Trophoblast cell (in vitro differentiated cells and primary cell): ENCODE measurements around the gene P4HTM.
A peak's percentile ranks its signal among the peaks of the same experiment; 100 is the strongest.
"Not testable (repeated sequence)": the region's sequence is repeated elsewhere in the genome, so short reads cannot be mapped to it uniquely, and the experiment has no call there.

Source experiments
- DNase-seq, 2 donors: peaks; one replicate each; pipeline ENCODE4 v3.0.0-alpha.2; 2016
- H2AFZ ChIP-seq: 2 replicates; pipeline ENCODE4 v1.6.1; 2013; ENCODE audit warnings: low read length, moderate library complexity, mild to moderate bottlenecking; ENCODE audit not compliant: insufficient read depth, poor library complexity
- H2AK5ac ChIP-seq: 2 replicates; pipeline ENCODE4 v1.6.1; 2013; ENCODE audit warnings: mild to moderate bottlenecking, low read length
- H2BK120ac ChIP-seq: 2 replicates; pipeline ENCODE4 v1.6.1; 2013; ENCODE audit warnings: low read length, mild to moderate bottlenecking, moderate library complexity; ENCODE audit not compliant: insufficient read depth, poor library complexity
- H2BK12ac ChIP-seq: 2 replicates; pipeline ENCODE4 v1.6.1; 2013; ENCODE audit warnings: mild to moderate bottlenecking, low read length, moderate library complexity
- H2BK5ac ChIP-seq: 2 replicates; pipeline ENCODE4 v1.6.1; 2013; ENCODE audit warnings: low read length, low read depth, moderate library complexity, mild to moderate bottlenecking; ENCODE audit not compliant: poor library complexity
- H3K14ac ChIP-seq: 2 replicates; pipeline ENCODE4 v1.6.1; 2013; ENCODE audit warnings: mild to moderate bottlenecking, low read length
- H3K18ac ChIP-seq: 2 replicates; pipeline ENCODE4 v1.6.1; 2013; ENCODE audit warnings: mild to moderate bottlenecking, low read length
- H3K23ac ChIP-seq: 2 replicates; pipeline ENCODE4 v1.6.1; 2013; ENCODE audit warnings: low read length
- H3K27ac ChIP-seq: 2 replicates; pipeline ENCODE4 v1.5.1; 2013; ENCODE audit warnings: low read depth, mild to moderate bottlenecking, inconsistent platforms, low read length, moderate library complexity
- H3K27me3 ChIP-seq: 2 replicates; pipeline ENCODE4 v1.6.1; 2013; ENCODE audit warnings: inconsistent platforms, mild to moderate bottlenecking, low read length, moderate library complexity; ENCODE audit not compliant: insufficient read depth
- H3K36me3 ChIP-seq, 2 experiments: 1 replicate in 1 of 2; 2 replicates in 1 of 2; pipeline ENCODE4 v1.6.1; 2013; ENCODE audit warnings: low read length in 2 of 2, mild to moderate bottlenecking in 2 of 2, moderate library complexity in 1 of 2; ENCODE audit not compliant: insufficient read depth in 2 of 2, control insufficient read depth in 1 of 2
- H3K4ac ChIP-seq: 2 replicates; pipeline ENCODE4 v1.6.1; 2013; ENCODE audit warnings: low read depth, mild to moderate bottlenecking, low read length, moderate library complexity
- H3K4me1 ChIP-seq, 2 experiments: 1 replicate in 1 of 2; 2 replicates in 1 of 2; pipeline ENCODE4 v1.6.1; 2013; ENCODE audit warnings: low read length in 2 of 2, mild to moderate bottlenecking in 2 of 2, moderate library complexity in 1 of 2; ENCODE audit not compliant: insufficient read depth in 2 of 2, control insufficient read depth in 1 of 2
- H3K4me2 ChIP-seq: 2 replicates; pipeline ENCODE4 v1.6.1; 2013; ENCODE audit warnings: inconsistent platforms, mild to moderate bottlenecking, low read length, moderate library complexity
- H3K4me3 ChIP-seq: 2 replicates; pipeline ENCODE4 v1.5.1; 2013; ENCODE audit warnings: mild to moderate bottlenecking, low read depth, low read length, inconsistent platforms
- H3K79me1 ChIP-seq: one replicate; pipeline ENCODE4 v1.6.1; 2013; ENCODE audit warnings: low read length
- H3K79me2 ChIP-seq: 2 replicates; pipeline ENCODE4 v1.6.1; 2013; ENCODE audit warnings: low read length, mild to moderate bottlenecking; ENCODE audit not compliant: control insufficient read depth, insufficient read depth, poor library complexity
- H3K9ac ChIP-seq: 2 replicates; pipeline ENCODE4 v1.6.1; 2013; ENCODE audit warnings: mild to moderate bottlenecking, low read length
- H3K9me3 ChIP-seq: 2 replicates; pipeline ENCODE4 v1.6.1; 2013; ENCODE audit warnings: low read depth, mild to moderate bottlenecking, control low read depth, inconsistent platforms, low read length; ENCODE audit not compliant: insufficient read depth
- H4K12ac ChIP-seq: 2 replicates; pipeline ENCODE4 v1.6.1; 2013; ENCODE audit warnings: low read depth, mild to moderate bottlenecking, low read length, moderate library complexity
- H4K8ac ChIP-seq: 2 replicates; pipeline ENCODE4 v1.6.1; 2013; ENCODE audit warnings: low read depth, mild to moderate bottlenecking, low read length, moderate library complexity
- H4K91ac ChIP-seq: one replicate; pipeline ENCODE4 v1.6.1; 2013; ENCODE audit warnings: low read depth, mild to moderate bottlenecking, low read length, moderate library complexity
- WGBS: extraction: QIAGEN DNeasy Blood & Tissue Kit; methylation state at CpG from one replicate; pipeline ENCODE4 v1.1.7; 2013; ENCODE audit warnings: missing lambda C conversion rate; ENCODE audit not compliant: insufficient read length, insufficient coverage; ENCODE audit errors: extremely low coverage; 5-methylcytosine and 5-hydroxymethylcytosine counted together

Gene P4HTM

DNA sequence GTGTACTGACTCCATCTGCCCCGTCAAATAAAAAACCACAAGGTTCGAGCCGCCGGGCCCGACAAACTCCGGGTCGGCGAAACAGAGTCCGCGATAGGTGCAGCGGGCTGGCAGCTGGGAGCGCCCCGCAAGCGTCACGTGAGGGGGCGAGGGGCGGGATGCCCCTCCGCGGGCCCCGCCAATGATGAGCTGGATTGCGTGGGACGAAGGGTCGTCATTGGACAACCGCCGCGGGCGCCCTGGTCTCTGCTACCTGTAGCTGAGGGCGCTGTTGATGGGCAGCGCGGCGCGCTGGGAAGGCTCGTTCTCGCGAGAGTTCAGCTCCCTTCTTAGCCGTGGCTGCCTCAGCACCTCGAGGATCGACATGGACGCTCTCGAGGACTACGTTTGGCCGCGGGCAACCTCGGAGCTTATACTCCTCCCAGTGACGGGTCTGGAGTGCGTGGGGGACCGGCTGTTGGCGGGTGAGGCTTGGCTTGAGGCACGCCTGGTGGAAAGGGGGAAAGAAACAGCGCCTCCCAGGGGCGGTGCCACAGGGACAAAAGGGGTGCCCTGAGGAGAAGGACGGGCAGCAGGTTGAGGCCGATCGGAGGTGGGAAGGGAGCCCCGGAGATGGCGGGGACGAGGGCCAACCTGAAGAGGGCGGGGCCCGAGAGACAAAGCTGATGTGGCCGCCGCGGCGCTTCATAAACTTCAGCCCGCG lies 17.2 kb downstream of the P4HTM start, which contains the start of gene WDR6:
WDR6 (plus strand) TSS at position 324 of the 703 bp plus-strand sequence; CDS start at position 365, 41 bp downstream.
- no CpG with 5 or more reads among the region's 65 CpGs for WGBS
- no peaks in the 10 kb centered on the region for H3K27me3 ChIP-seq
- peak within 1 kb of the TSS; percentile 98 for H4K91ac ChIP-seq
- H3K4me2 ChIP-seq: peak within 1 kb of the TSS; percentile 77
- peak within 1 kb of the TSS; percentile 90 for H3K4me3 ChIP-seq
- H3K79me2 ChIP-seq: peaks cover 14% of the 10 kb centered on the region
- H3K4ac ChIP-seq: peak within 1 kb of the TSS; percentile 95
- peak within 1 kb of the TSS; percentile 90 for H4K12ac ChIP-seq
- H3K79me1 ChIP-seq: peaks cover 10% of the 10 kb centered on the region
- H3K9me3 ChIP-seq: no peaks in the 10 kb centered on the region
- H2AFZ ChIP-seq: peak within 1 kb of the TSS; percentile 80
- H2BK5ac ChIP-seq: peak within 1 kb of the TSS; percentile 80
- no peak within 1 kb of the TSS for H2BK12ac ChIP-seq
- peak within 1 kb of the TSS; percentile 62 for H2BK120ac ChIP-seq
- peak within 1 kb of the TSS; percentile 95 for H4K8ac ChIP-seq
- peaks cover 13% of the 10 kb centered on the region in 2 experiments for H3K4me1 ChIP-seq
- peak within 1 kb of the TSS; percentile 99 for H3K18ac ChIP-seq
- H3K23ac ChIP-seq: no peak within 1 kb of the TSS
- peaks cover 11% of the 10 kb centered on the region in 2 experiments for H3K36me3 ChIP-seq
- H2AK5ac ChIP-seq: peak within 1 kb of the TSS; percentile 89
- DNase-seq: peak; percentile 98 to 99
- peak within 1 kb of the TSS; percentile 80 for H3K27ac ChIP-seq
- H3K14ac ChIP-seq: peak within 1 kb of the TSS; percentile 93
- peak within 1 kb of the TSS; percentile 96 for H3K9ac ChIP-seq

- Histone ChIP-seq H3K27me3 (no peaks in the 10 kb centered on the region), H3K27ac (peak overlapping the region; percentile 80), H3K36me3 (peaks cover 18 to 19% of the 10 kb centered on the region in 2 experiments)
These were observed 17.9 kb downstream of the P4HTM start for GRCh38 chr3:49007771-49008528.

GRCh38 chr3:49008627-49009026 lies 18.6 kb downstream of the P4HTM start:
- WGBS: no CpG with 5 or more reads among the region's 5 CpGs
- H3K79me1 ChIP-seq: peaks cover 10% of the 10 kb centered on the region

More at GRCh38 chr3:49007771-49008528, 17.9 kb downstream of the P4HTM start:
- peak overlapping the region; percentile 82 for H2AK5ac ChIP-seq
- H2BK12ac ChIP-seq: no peak overlapping the region
- H3K9me3 ChIP-seq: no peaks in the 10 kb centered on the region
- peak overlapping the region; percentile 99 for H3K18ac ChIP-seq
- peak overlapping the region; percentile 80 for H2BK5ac ChIP-seq
- peak; percentile 74 to 83 for DNase-seq
- peak overlapping the region; percentile 98 for H4K91ac ChIP-seq
- peak overlapping the region; percentile 80 for H2AFZ ChIP-seq
- peaks cover 13% of the 10 kb centered on the region in 2 experiments for H3K4me1 ChIP-seq
- peaks cover 10% of the 10 kb centered on the region for H3K79me1 ChIP-seq
- peak overlapping the region; percentile 90 for H4K12ac ChIP-seq
- peak overlapping the region; percentile 77 for H3K4me2 ChIP-seq
- peak overlapping the region; percentile 95 for H3K4ac ChIP-seq
- H3K9ac ChIP-seq: peak overlapping the region; percentile 96
- H3K79me2 ChIP-seq: peaks cover 14% of the 10 kb centered on the region
- no peak overlapping the region for H3K23ac ChIP-seq
- peak overlapping the region; percentile 93 for H3K14ac ChIP-seq
- peak overlapping the region; percentile 62 for H2BK120ac ChIP-seq
- peak overlapping the region; percentile 90 for H3K4me3 ChIP-seq
- H4K8ac ChIP-seq: peak overlapping the region; percentile 95
- no CpG with 5 or more reads among the region's 41 CpGs for WGBS

DNA sequence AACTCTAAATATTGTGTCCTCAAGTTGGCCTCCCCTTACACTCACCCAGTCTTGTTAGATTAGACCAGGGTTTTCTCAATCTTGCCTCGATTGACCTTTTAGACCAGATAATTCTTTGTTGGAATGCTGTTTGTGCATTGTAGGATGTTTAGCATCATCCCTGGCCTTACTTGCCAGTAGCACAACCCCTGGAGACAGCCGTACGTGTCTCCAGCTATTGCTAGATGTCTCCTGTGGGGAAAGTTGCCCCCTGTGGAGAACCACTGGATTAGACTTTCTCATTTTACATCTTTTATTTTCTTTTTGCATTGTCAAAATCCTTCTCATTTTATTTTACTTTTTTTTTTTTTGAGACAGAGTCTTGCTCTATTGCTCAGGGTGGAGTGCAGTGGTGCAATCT lies 19.4 kb downstream of the P4HTM start:
- Histone ChIP-seq H3K27ac (no peak overlapping the region), H3K4me3 (no peak overlapping the region), H3K79me2 (peaks cover 14% of the 10 kb centered on the region), H3K36me3 (peaks cover 33% of the 10 kb centered on the region in 2 experiments), H3K9ac (no peak overlapping the region), H3K14ac (no peak overlapping the region), H3K23ac (no peak overlapping the region), H3K27me3 (no peaks in the 10 kb centered on the region), H4K91ac (no peak overlapping the region), H3K4me2 (no peak overlapping the region), H2BK5ac (no peak overlapping the region), H3K79me1 (peaks cover 10% of the 10 kb centered on the region), H2BK120ac (no peak overlapping the region), H2BK12ac (no peak overlapping the region), H3K4ac (peak overlapping the region; percentile 1), H3K9me3 (no peaks in the 10 kb centered on the region), H3K4me1 (peaks cover 13% of the 10 kb centered on the region in 2 experiments), H2AK5ac (no peak overlapping the region), H3K18ac (no peak overlapping the region), H2AFZ (no peak overlapping the region), H4K8ac (no peak overlapping the region), H4K12ac (no peak overlapping the region)
- DNase-seq: no peak
- no CpG with 5 or more reads among the region's 3 CpGs for WGBS

More at GRCh38 chr3:49008627-49009026, 18.6 kb downstream of the P4HTM start:
- H4K91ac ChIP-seq, H3K4me3 ChIP-seq, H4K8ac ChIP-seq, H3K14ac ChIP-seq, H3K27me3 ChIP-seq, H2BK12ac ChIP-seq, H3K23ac ChIP-seq, H2AFZ ChIP-seq, H3K18ac ChIP-seq, H3K27ac ChIP-seq, H2BK5ac ChIP-seq, H3K9me3 ChIP-seq, H2AK5ac ChIP-seq, H4K12ac ChIP-seq, H2BK120ac ChIP-seq, H3K9ac ChIP-seq: not testable (repeated sequence)
- Histone ChIP-seq H3K79me2 (peaks cover 14% of the 10 kb centered on the region), H3K4me1 (peaks cover 13% of the 10 kb centered on the region in 2 experiments), H3K36me3 (peaks cover 25% of the 10 kb centered on the region in 2 experiments), H3K4me2 (peak overlapping the region; percentile 67), H3K4ac (peak overlapping the region; percentile 10)
- DNase-seq: peak in 1 of 2 donors; percentile 28
